GM19468 (cell line): Measurements from ENCODE around the gene ZWILCH.

ENCODE experiments used
- ATAC-seq: cut with Tn5 transposase; IDR thresholded peaks from one replicate; pipeline ENCODE4 v1.9.1; 2021; ENCODE audit warnings: mild to moderate bottlenecking, moderate library complexity, moderate number of reproducible peaks; ENCODE audit not compliant: unreplicated experiment; ENCODE audit errors: extremely low read depth

ZWILCH gene

GRCh38 chr15:66523926-66524325 is 18.8 kb downstream of the ZWILCH start:
- no peak for ATAC-seq

GRCh38 chr15:66524838-66525237 is 19.7 kb downstream of the ZWILCH start:
- ATAC-seq: no peak

GRCh38 chr15:66535056-66535455 is 29.9 kb downstream of the ZWILCH start:
- ATAC-seq: no peak

- ATAC-seq: no peak
These were observed 37.8 kb downstream of the ZWILCH start for GRCh38 chr15:66542896-66543295.

- no peak for ATAC-seq
These were observed 40.1 kb downstream of the ZWILCH start for GRCh38 chr15:66545255-66545654.

GRCh38 chr15:66555685-66556084 is 50.6 kb downstream of the ZWILCH start:
- no peak for ATAC-seq

GRCh38 chr15:66558271-66558670 is 53.1 kb downstream of the ZWILCH start:
- no peak for ATAC-seq

- ATAC-seq: no peak
These were observed 55.9 kb downstream of the ZWILCH start for GRCh38 chr15:66560856-66561525.

GRCh38 chr15:66563126-66563525 is 58.0 kb downstream of the ZWILCH start:
- ATAC-seq: no peak

- no peak for ATAC-seq
These were observed 58.5 kb downstream of the ZWILCH start for GRCh38 chr15:66563566-66564110.

GRCh38 chr15:66564136-66565041 is 59.3 kb downstream of the ZWILCH start:
- no peak for ATAC-seq

- ATAC-seq: no peak
These were observed 60.1 kb downstream of the ZWILCH start for GRCh38 chr15:66565141-66565641.

- no peak for ATAC-seq
These were observed 60.6 kb downstream of the ZWILCH start, which contains the start of gene LCTL for GRCh38 chr15:66565741-66566144. Gene LCTL (minus strand): TSS chr15:66565998. CDS start chr15:66565365, 633 bp downstream.

GRCh38 chr15:66566963-66567531 is 61.9 kb downstream of the ZWILCH start:
- ATAC-seq: no peak

- no peak for ATAC-seq
These were observed 62.8 kb downstream of the ZWILCH start for GRCh38 chr15:66567897-66568296.

GRCh38 chr15:66569461-66570137 is 64.5 kb downstream of the ZWILCH start:
- ATAC-seq: no peak

- ATAC-seq: no peak
These were observed 65.2 kb downstream of the ZWILCH start for GRCh38 chr15:66570327-66570726.

GRCh38 chr15:66570842-66571478 is 65.8 kb downstream of the ZWILCH start:
- no peak for ATAC-seq

GRCh38 chr15:66572146-66572545 is 67.0 kb downstream of the ZWILCH start:
- ATAC-seq: no peak

GRCh38 chr15:66573348-66573718 is 68.2 kb downstream of the ZWILCH start:
- no peak for ATAC-seq
